HepG2 (cell line): ENCODE results near the gene CCDC124. TPM values are rescaled to one million over a fixed set of nuclear protein-coding genes. Genes with fewer than 3 reads are reported as not detected.

Source experiments
- HMGXB3 ChIP-seq: sonication (generic); formaldehyde crosslinking; IDR thresholded peaks from 2 replicates; pipeline ENCODE4 v1.4.0; 2020; ENCODE audit warnings: missing genetic modification reagents, borderline replicate concordance
- KDM4B ChIP-seq: sonication (generic); formaldehyde crosslinking; IDR thresholded peaks from 2 replicates; pipeline ENCODE4 v1.4.0; 2020; ENCODE audit warnings: missing genetic modification reagents
- SNRNP70 ChIP-seq: fragments of 200-400 bp; formaldehyde crosslinking; IDR thresholded peaks from 2 replicates; pipeline ENCODE4 v1.6.1; 2017; ENCODE audit warnings: mild to moderate bottlenecking, low read depth, low read length, moderate library complexity
- ZBTB8A ChIP-seq: sonication (generic); formaldehyde crosslinking; IDR thresholded peaks from 2 replicates; pipeline ENCODE4 v1.4.0; 2020; ENCODE audit warnings: mild to moderate bottlenecking, low read depth, missing genetic modification reagents, borderline replicate concordance
- ZNF264 ChIP-seq: sonication (generic); formaldehyde crosslinking; IDR thresholded peaks from 2 replicates; pipeline ENCODE4 v1.4.0; 2020; ENCODE audit warnings: missing genetic modification reagents
- ZNF710 ChIP-seq: sonication (generic); formaldehyde crosslinking; IDR thresholded peaks from 2 replicates; pipeline ENCODE4 v1.5.0; 2020; ENCODE audit warnings: mild to moderate bottlenecking, missing genetic modification reagents, borderline replicate concordance
- ZNF746 ChIP-seq: sonication (generic); formaldehyde crosslinking; IDR thresholded peaks from 2 replicates; pipeline ENCODE4 v1.8.0; 2022; ENCODE audit warnings: mild to moderate bottlenecking, missing genetic modification reagents
- polyA plus RNA-seq, 8 experiments: library from polyadenylated mRNA; depleted of rRNA in 3 of 8; stranded (reverse) in 7 of 8; unstranded in 1 of 8; fragments of >200 nt; fragmentation: Illumina TruSeq in 4 of 8; extraction: Trizol in 4 of 8; gene quantifications; 2 replicates each; pipeline versions ENCODE4 v1.2.1 to v1.2.3, GENCODE V29; 2011 to 2016; ENCODE audit warnings: low read depth in 4 of 8, missing spikeins in 1 of 8, mixed read lengths in 1 of 8; ENCODE audit not compliant: insufficient read depth in 1 of 8
- total RNA-seq, 5 experiments: library from RNA; depleted of rRNA; stranded (reverse); fragments of >200 nt; fragmentation: Illumina TruSeq; extraction: Trizol; gene quantifications; 2 replicates each; pipeline ENCODE4 v1.2.3, GENCODE V29; 2016; ENCODE audit warnings: low read depth in 1 of 5

The CCDC124 gene
- total and polyA plus RNA-seq, 2 of the 13 experiments (the other 11 are each of a cell fraction or from before 2014, with no cell fraction given), result 14.9 to 20.3 TPM

GRCh38 chr19:17953316-17953801 is 20.5 kb downstream of the CCDC124 start (continued):
- TF ChIP-seq HMGXB3 (no peak), ZNF710 (CRISPR knock-in tag) (no peak), KDM4B (CRISPR knock-in tag) (no peak), ZBTB8A (CRISPR knock-in tag) (no peak), SNRNP70 (no peak), ZNF746 (no peak), ZNF264 (no peak)
